ENCODE data around the gene MAPK6.
"Not testable (repeated sequence)": the region's sequence is repeated elsewhere in the genome, so short reads cannot be mapped to it uniquely, and the experiment has no call there.

GRCh38 chr15:52003089-52003488 lies 15.9 kb upstream of the MAPK6 start:
- TF ChIP-seq POLR2A, CTCF (IDR thresholded peaks at IDR 0.05): not testable (repeated sequence)

Measured in breast epithelium (tissue), 3 donors.